Loucy (cell line): ENCODE data around the gene MIEF1.

Experiments used
- H2AFZ ChIP-seq: fragments of 200-600 bp; sonication (generic); 2 replicates; pipeline ENCODE4 v1.6.0; 2016; ENCODE audit warnings: antibody characterized with exemption, mild to moderate bottlenecking, low read length, moderate library complexity
- H3F3A ChIP-seq: fragments of 200-600 bp; 2 replicates; pipeline ENCODE4 v1.6.0; 2016; ENCODE audit warnings: antibody characterized with exemption, low read depth, mild to moderate bottlenecking
- H3K27me3 ChIP-seq: fragments of 200-600 bp; sonication (generic); 2 replicates; pipeline ENCODE4 v1.6.1; 2014; ENCODE audit warnings: low read length, mild to moderate bottlenecking; ENCODE audit not compliant: insufficient read depth, poor library complexity, severe bottlenecking
- H3K36me3 ChIP-seq: fragments of 200-600 bp; sonication (generic); 2 replicates; pipeline ENCODE4 v1.6.1; 2016; ENCODE audit warnings: low read length; ENCODE audit not compliant: insufficient read depth
- H3K4me1 ChIP-seq: fragments of 200-600 bp; sonication (generic); 2 replicates; pipeline ENCODE4 v1.5.1; 2014; ENCODE audit warnings: low read length, mild to moderate bottlenecking; ENCODE audit not compliant: insufficient read depth, poor library complexity, severe bottlenecking
- H3K4me2 ChIP-seq: fragments of 200-600 bp; sonication (generic); 2 replicates; pipeline ENCODE4 v1.6.0; 2014; ENCODE audit warnings: antibody characterized with exemption, low read length, low read depth, mild to moderate bottlenecking; ENCODE audit not compliant: poor library complexity, severe bottlenecking
- H3K4me3 ChIP-seq: fragments of 200-600 bp; sonication (generic); 2 replicates; pipeline ENCODE4 v1.5.1; 2014; ENCODE audit warnings: low read length, mild to moderate bottlenecking, mixed read lengths; ENCODE audit not compliant: poor library complexity, severe bottlenecking
- H3K79me2 ChIP-seq: fragments of 200-600 bp; sonication (generic); 2 replicates; pipeline ENCODE4 v1.6.1; 2014; ENCODE audit warnings: low read length; ENCODE audit not compliant: insufficient read depth
- H3K9ac ChIP-seq: fragments of 200-600 bp; sonication (generic); 2 replicates; pipeline ENCODE4 v1.6.0; 2014; ENCODE audit warnings: mild to moderate bottlenecking, low read depth, low read length, moderate library complexity; ENCODE audit not compliant: poor library complexity, severe bottlenecking
- H3K9me2 ChIP-seq: fragments of 200-600 bp; sonication (generic); replicated peaks from 2 replicates; pipeline ENCODE4 v1.6.1; 2016; ENCODE audit warnings: low read depth, low read length, mixed read lengths
- H3K9me3 ChIP-seq: fragments of 200-600 bp; sonication (generic); 2 replicates; pipeline ENCODE4 v1.6.1; 2014; ENCODE audit warnings: mild to moderate bottlenecking, antibody characterized with exemption, low read length, low read depth; ENCODE audit not compliant: insufficient read depth
- H4K20me1 ChIP-seq: fragments of 200-600 bp; sonication (generic); 2 replicates; pipeline ENCODE4 v1.6.0; 2014; ENCODE audit warnings: antibody characterized with exemption, low read length, mild to moderate bottlenecking; ENCODE audit not compliant: insufficient read depth, poor library complexity, severe bottlenecking
- EZH2phosphoT487 ChIP-seq: fragments of 200-600 bp; IDR thresholded peaks from 2 replicates; pipeline ENCODE4 v1.6.1; 2018; ENCODE audit warnings: antibody characterized with exemption, mild to moderate bottlenecking, moderate library complexity, borderline replicate concordance
- TF ChIP-seq, protein P1 (sequence below): fragments of 200-600 bp; sonication (generic); conservative IDR thresholded peaks from 2 replicates; pipeline ENCODE4 v1.5.1; 2014; ENCODE audit warnings: mild to moderate bottlenecking, antibody characterized with exemption, low read length

The MIEF1 gene

DNA sequence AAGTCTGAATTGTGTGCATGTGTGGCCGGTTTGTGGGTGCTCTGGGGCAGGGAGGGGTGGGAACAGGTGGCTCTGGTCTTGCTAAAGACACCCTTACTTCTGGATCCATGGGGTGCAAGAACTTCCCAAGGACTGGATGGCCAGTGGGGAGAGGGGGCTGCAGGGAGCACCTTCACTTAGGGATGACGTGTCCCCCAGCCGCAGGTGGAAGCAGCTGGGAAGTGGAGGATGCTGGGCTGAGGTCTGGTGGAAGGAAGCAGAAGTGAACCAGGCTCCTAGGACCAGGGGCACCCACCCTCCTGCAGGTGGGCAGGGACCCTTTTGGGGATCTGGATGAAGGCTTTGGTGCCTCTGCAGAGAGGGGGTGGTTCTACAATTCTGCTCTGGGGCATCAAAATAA lies 9.9 kb upstream of the MIEF1 start:
- TF ChIP-seq EZH2phosphoT487: no peak
- TF ChIP-seq, protein P1, sequence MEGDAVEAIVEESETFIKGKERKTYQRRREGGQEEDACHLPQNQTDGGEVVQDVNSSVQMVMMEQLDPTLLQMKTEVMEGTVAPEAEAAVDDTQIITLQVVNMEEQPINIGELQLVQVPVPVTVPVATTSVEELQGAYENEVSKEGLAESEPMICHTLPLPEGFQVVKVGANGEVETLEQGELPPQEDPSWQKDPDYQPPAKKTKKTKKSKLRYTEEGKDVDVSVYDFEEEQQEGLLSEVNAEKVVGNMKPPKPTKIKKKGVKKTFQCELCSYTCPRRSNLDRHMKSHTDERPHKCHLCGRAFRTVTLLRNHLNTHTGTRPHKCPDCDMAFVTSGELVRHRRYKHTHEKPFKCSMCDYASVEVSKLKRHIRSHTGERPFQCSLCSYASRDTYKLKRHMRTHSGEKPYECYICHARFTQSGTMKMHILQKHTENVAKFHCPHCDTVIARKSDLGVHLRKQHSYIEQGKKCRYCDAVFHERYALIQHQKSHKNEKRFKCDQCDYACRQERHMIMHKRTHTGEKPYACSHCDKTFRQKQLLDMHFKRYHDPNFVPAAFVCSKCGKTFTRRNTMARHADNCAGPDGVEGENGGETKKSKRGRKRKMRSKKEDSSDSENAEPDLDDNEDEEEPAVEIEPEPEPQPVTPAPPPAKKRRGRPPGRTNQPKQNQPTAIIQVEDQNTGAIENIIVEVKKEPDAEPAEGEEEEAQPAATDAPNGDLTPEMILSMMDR: no peak
- no peaks in the 10 kb centered on the region for H3F3A ChIP-seq
- no peaks in the 10 kb centered on the region for H4K20me1 ChIP-seq
- H3K27me3 ChIP-seq: no peaks in the 10 kb centered on the region
- no peak overlapping the region for H2AFZ ChIP-seq
- H3K9ac ChIP-seq: no peak overlapping the region
- H3K4me3 ChIP-seq: no peak overlapping the region
- H3K4me1 ChIP-seq: no peaks in the 10 kb centered on the region
- no peaks in the 10 kb centered on the region for H3K79me2 ChIP-seq
- no peaks in the 10 kb centered on the region for H3K9me3 ChIP-seq
- H3K36me3 ChIP-seq: peaks cover 7% of the 10 kb centered on the region; the same call in 1 of the 2 replicates
- no peaks in the 10 kb centered on the region for H3K9me2 ChIP-seq
- no peak overlapping the region for H3K4me2 ChIP-seq

DNA sequence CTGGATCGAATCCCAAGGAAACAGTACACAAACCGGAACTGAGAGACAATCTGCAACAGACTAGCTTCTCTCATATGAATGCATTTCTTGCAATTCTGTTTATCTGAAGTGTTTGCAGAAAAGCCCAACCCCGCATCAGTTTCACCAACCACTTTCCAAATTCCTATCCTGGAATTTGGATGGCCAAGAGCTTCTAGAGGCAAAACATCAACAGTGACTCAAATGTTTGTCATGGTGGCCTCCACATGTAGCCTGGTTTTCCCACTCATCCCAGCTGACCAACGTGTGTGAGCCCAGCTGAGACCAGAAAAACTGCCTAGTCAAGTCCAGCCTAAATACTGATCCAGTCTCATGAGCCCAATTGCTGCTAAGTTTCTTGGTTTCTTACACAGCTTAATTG lies 8.3 kb upstream of the MIEF1 start:
- Histone ChIP-seq H3F3A (no peaks in the 10 kb centered on the region), H2AFZ (no peak overlapping the region), H3K9ac (no peak overlapping the region), H3K4me3 (no peak overlapping the region), H3K79me2 (no peaks in the 10 kb centered on the region), H3K9me2 (no peaks in the 10 kb centered on the region), H3K36me3 (no peaks in the 10 kb centered on the region; the same call in 1 of the 2 replicates), H4K20me1 (no peaks in the 10 kb centered on the region), H3K9me3 (no peaks in the 10 kb centered on the region), H3K27me3 (no peaks in the 10 kb centered on the region), H3K4me1 (no peaks in the 10 kb centered on the region), H3K4me2 (no peak overlapping the region)
- TF ChIP-seq EZH2phosphoT487: no peak
- TF ChIP-seq, protein P1: no peak

DNA sequence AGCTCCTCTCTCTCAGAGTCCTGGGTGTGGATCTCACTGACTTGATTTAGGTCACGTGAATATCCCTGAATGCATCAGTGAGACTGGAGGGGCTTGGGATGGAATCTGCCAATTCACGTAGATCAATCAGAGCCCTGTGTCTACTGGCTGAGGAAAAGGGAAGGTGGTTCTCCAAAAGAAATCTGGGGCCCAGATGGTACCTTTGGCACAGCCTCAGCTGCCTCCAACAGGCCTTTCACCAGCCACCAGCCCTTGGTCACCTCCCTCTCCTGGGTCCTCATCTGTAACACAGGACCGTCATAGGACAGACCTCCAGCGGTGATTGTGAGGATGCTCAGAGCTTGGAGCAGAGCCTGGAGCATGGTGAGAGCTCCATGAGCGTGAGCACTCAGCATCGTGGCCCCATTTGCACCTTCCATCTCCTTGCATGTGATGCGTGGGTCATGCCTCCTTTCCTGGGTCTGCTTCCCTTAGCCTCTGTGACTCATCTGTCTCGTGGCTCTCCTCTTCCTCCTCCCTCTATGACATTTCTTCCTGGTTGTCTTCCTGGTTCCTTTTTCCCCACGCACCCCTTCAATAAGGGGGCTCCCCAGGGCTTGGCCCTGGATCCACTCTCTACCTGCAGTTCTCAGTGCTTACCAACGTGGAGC lies 7.5 kb upstream of the MIEF1 start:
- no peaks in the 10 kb centered on the region for H3K79me2 ChIP-seq
- no peaks in the 10 kb centered on the region for H3K9me3 ChIP-seq
- H3K9me2 ChIP-seq: no peaks in the 10 kb centered on the region
- no peaks in the 10 kb centered on the region for H4K20me1 ChIP-seq
- no peak overlapping the region for H3K9ac ChIP-seq
- no peak overlapping the region for H3K4me3 ChIP-seq
- no peak overlapping the region for H3K4me2 ChIP-seq
- no peaks in the 10 kb centered on the region for H3K27me3 ChIP-seq
- no peak for TF ChIP-seq EZH2phosphoT487
- TF ChIP-seq, protein P1: no peak
- no peaks in the 10 kb centered on the region for H3F3A ChIP-seq
- no peak overlapping the region for H2AFZ ChIP-seq
- no peaks in the 10 kb centered on the region for H3K4me1 ChIP-seq
- no peaks in the 10 kb centered on the region for H3K36me3 ChIP-seq
